ENCODE measurements around the gene SPTLC1.

- TF ChIP-seq CTCF (IDR thresholded peaks at IDR 0.05) (no peak), POLR2A (IDR thresholded peaks at IDR 0.05) (no peak)
Observed at GRCh38 chr9:92136184-92136858, 21.1 kb upstream of the SPTLC1 start.
